GM23338 (cell line): ENCODE measurements around the gene GPC6.

Experiments used
- EZH2 ChIP-seq: fragments of 200-600 bp; sonication (generic); IDR thresholded peaks from one replicate; pipeline ENCODE4 v1.8.0; 2017; ENCODE audit warnings: antibody characterized with exemption, mild to moderate bottlenecking, low read depth; ENCODE audit not compliant: unreplicated experiment
- EZH2phosphoT487 ChIP-seq: fragments of 200-600 bp; sonication (generic); IDR thresholded peaks from one replicate; pipeline ENCODE4 v1.8.1; 2018; ENCODE audit warnings: antibody characterized with exemption; ENCODE audit not compliant: unreplicated experiment
- JUNB ChIP-seq: IDR thresholded peaks from one replicate; pipeline ENCODE4 v1.6.1; 2016; ENCODE audit warnings: antibody characterized with exemption; ENCODE audit not compliant: unreplicated experiment
- POLR2AphosphoS5 ChIP-seq: IDR thresholded peaks from 2 replicates; pipeline ENCODE4 v1.6.1; 2016; ENCODE audit warnings: antibody characterized with exemption, low read depth
- STAT1 ChIP-seq: IDR thresholded peaks from one replicate; pipeline ENCODE4 v1.6.1; 2016; ENCODE audit warnings: antibody characterized with exemption; ENCODE audit not compliant: unreplicated experiment
- TF ChIP-seq, protein P1 (sequence below), 2 experiments: fragments of 200-600 bp in 1 of 2; sonication (generic) in 1 of 2; conservative IDR thresholded peaks; 2 replicates each; pipeline versions ENCODE4 v1.5.1 to v1.6.1; 2016 to 2017; ENCODE audit warnings: antibody characterized with exemption in 2 of 2, low read depth in 2 of 2, mild to moderate bottlenecking in 2 of 2, moderate library complexity in 1 of 2
- TF ChIP-seq, protein P2 (sequence below): IDR thresholded peaks from one replicate; pipeline ENCODE4 v1.6.1; 2018; ENCODE audit warnings: antibody characterized with exemption; ENCODE audit not compliant: unreplicated experiment

DNA sequence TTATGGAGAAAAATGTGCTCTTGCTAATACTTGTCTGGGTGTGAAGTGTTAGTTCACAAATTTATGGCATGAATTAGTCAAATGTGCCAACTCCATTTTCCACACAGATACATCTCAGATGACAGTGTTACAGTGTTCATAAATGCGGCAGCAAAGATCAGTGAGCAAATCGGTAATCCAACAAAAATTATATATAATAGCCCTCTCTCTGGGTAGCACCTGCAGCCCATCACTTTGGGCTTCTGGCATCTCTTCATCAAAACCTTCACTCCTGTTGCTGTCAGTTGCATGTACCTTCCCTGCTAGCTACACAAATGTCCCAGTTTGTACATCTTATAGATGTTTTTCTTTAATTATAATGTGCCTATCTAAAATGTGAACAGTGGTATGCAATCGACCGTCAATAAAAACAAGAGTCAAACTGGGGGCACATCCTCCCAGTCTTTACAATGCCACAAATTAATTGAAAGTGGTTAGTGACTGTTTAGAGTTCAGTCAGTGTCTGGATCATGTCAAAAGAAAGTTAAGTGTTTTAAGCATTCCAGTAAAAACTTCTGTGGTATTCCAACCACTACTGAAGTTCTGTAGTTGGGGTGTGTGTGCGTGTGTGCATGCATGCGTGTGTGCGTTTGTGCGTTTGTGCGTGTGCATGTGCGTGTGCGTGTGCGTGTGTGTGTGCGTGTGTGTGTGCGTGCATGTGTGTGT lies 804.0 kb downstream of the GPC6 start:
- TF ChIP-seq, protein P1, sequence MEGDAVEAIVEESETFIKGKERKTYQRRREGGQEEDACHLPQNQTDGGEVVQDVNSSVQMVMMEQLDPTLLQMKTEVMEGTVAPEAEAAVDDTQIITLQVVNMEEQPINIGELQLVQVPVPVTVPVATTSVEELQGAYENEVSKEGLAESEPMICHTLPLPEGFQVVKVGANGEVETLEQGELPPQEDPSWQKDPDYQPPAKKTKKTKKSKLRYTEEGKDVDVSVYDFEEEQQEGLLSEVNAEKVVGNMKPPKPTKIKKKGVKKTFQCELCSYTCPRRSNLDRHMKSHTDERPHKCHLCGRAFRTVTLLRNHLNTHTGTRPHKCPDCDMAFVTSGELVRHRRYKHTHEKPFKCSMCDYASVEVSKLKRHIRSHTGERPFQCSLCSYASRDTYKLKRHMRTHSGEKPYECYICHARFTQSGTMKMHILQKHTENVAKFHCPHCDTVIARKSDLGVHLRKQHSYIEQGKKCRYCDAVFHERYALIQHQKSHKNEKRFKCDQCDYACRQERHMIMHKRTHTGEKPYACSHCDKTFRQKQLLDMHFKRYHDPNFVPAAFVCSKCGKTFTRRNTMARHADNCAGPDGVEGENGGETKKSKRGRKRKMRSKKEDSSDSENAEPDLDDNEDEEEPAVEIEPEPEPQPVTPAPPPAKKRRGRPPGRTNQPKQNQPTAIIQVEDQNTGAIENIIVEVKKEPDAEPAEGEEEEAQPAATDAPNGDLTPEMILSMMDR (conservative IDR thresholded peaks at IDR 0.05; ENCODE audit: low read depth in 2 of 2), result no peak
- TF ChIP-seq STAT1 (no peak), POLR2AphosphoS5 (no peak), EZH2phosphoT487 (no peak), EZH2 (no peak), JUNB (no peak)
- TF ChIP-seq, protein P2, sequence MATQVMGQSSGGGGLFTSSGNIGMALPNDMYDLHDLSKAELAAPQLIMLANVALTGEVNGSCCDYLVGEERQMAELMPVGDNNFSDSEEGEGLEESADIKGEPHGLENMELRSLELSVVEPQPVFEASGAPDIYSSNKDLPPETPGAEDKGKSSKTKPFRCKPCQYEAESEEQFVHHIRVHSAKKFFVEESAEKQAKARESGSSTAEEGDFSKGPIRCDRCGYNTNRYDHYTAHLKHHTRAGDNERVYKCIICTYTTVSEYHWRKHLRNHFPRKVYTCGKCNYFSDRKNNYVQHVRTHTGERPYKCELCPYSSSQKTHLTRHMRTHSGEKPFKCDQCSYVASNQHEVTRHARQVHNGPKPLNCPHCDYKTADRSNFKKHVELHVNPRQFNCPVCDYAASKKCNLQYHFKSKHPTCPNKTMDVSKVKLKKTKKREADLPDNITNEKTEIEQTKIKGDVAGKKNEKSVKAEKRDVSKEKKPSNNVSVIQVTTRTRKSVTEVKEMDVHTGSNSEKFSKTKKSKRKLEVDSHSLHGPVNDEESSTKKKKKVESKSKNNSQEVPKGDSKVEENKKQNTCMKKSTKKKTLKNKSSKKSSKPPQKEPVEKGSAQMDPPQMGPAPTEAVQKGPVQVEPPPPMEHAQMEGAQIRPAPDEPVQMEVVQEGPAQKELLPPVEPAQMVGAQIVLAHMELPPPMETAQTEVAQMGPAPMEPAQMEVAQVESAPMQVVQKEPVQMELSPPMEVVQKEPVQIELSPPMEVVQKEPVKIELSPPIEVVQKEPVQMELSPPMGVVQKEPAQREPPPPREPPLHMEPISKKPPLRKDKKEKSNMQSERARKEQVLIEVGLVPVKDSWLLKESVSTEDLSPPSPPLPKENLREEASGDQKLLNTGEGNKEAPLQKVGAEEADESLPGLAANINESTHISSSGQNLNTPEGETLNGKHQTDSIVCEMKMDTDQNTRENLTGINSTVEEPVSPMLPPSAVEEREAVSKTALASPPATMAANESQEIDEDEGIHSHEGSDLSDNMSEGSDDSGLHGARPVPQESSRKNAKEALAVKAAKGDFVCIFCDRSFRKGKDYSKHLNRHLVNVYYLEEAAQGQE, result no peak
